ENCODE results near the gene EML3.

DNA sequence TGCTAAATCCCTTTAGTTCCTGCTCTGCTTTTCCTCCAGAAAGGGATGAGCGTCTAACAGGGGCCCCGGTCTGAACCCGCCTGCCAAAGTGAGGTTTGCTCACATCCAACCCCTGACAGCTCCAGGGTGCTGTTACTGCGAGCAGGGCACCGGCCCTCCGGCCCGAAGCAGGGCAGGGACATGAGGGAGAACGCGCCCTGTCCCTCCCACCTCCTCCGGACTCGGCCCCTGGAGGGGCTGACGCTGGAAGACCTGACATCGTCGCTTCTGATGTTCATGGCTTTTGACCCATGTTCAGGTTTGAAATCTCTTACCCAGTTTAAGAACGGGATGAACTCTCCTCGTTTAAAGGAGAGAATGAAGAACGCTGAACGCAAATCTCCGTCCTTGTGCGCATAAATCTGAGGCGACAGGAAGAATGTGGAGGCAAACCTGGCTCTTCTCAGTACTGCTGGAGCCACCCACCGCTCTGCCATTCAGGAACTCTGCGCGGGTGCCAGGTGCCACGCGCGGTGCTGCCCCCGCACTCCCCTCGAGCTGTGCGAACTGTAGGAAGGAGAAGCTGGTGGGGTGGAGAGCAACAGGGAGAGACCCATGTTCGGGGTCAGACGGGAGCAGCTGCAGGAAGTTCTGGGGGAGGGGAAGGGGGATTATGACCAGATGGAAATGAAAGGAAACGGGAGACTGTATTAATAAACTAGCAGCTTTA, 38.1 kb downstream of the EML3 start:
- no peak for TF ChIP-seq CTCF (IDR thresholded peaks at IDR 0.05)
- TF ChIP-seq POLR2AphosphoS5 (IDR thresholded peaks at IDR 0.05) = peak in 1 of 3 donors; percentile 23
- TF ChIP-seq POLR2A (IDR thresholded peaks at IDR 0.05) = no peak
